HFFc6 (cell line): Measurements from ENCODE around the gene AZGP1. TPM values are rescaled to one million over a fixed set of nuclear protein-coding genes. Genes with fewer than 3 reads are reported as not detected.

Experiments
- DNase-seq: peaks from one replicate; pipeline ENCODE4 v3.0.0-alpha.2; 2018
- H3K27ac Mint-ChIP-seq: 2 replicates; pipeline ENCODE4 v1.8.0; 2020; ENCODE audit warnings: mild to moderate bottlenecking, mixed read lengths
- H3K27me3 Mint-ChIP-seq: 2 replicates; pipeline ENCODE4 v1.8.0; 2021; ENCODE audit warnings: mild to moderate bottlenecking, moderate library complexity, mixed read lengths; ENCODE audit not compliant: insufficient read depth
- H3K36me3 Mint-ChIP-seq: 2 replicates; pipeline ENCODE4 v1.8.0; 2021; ENCODE audit warnings: low read depth, mixed read lengths
- H3K4me1 Mint-ChIP-seq: 2 replicates; pipeline ENCODE4 v1.8.0; 2020; ENCODE audit warnings: low read depth, mixed read lengths
- H3K4me3 Mint-ChIP-seq: 2 replicates; pipeline ENCODE4 v1.8.0; 2020; ENCODE audit warnings: mild to moderate bottlenecking, moderate library complexity, mixed read lengths
- H3K9me3 Mint-ChIP-seq: 2 replicates; pipeline ENCODE4 v1.8.0; 2020; ENCODE audit warnings: mild to moderate bottlenecking, mixed read lengths
- CTCF ChIP-seq: fragments of 200-600 bp; sonication (generic); IDR thresholded peaks from 2 replicates; pipeline ENCODE4 v1.5.0; 2021; ENCODE audit warnings: antibody characterized with exemption, mild to moderate bottlenecking
- total RNA-seq, 6 experiments: library from RNA; stranded (reverse); fragmentation: NEBNext Ultra II Directional; extraction: Animal tissue kit (Norgen Biotek cat#: 25700); gene quantifications; 2 replicates in 1 of 6; 3 replicates in 5 of 6; pipeline ENCODE4 v1.2.3, GENCODE V29; 2021

AZGP1 gene
- total RNA-seq, 6 experiments from 2014 or later = not detected

- Mint-ChIP-seq H3K4me1 (peaks cover 30% of the 10 kb centered on the region), H3K4me3 (no peak overlapping the region), H3K27me3 (no peaks in the 10 kb centered on the region; the same call in none of the 2 replicates), H3K36me3 (peaks cover 28% of the 10 kb centered on the region), H3K9me3 (no peaks in the 10 kb centered on the region), H3K27ac (peak overlapping the region; percentile 15; the same call in 1 of the 2 replicates)
- DNase-seq = no peak
- no peak for TF ChIP-seq CTCF
These were observed 44.1 kb upstream of the AZGP1 start for GRCh38 chr7:100019908-100020307.

GRCh38 chr7:100017875-100018274, 42.0 kb upstream of the AZGP1 start:
- H3K27me3 Mint-ChIP-seq = no peaks in the 10 kb centered on the region; the same call in none of the 2 replicates
- TF ChIP-seq CTCF = no peak
- peaks cover 21% of the 10 kb centered on the region for H3K36me3 Mint-ChIP-seq
- peak overlapping the region; percentile 9; the same call in 1 of the 2 replicates for H3K27ac Mint-ChIP-seq
- DNase-seq = no peak
- H3K4me3 Mint-ChIP-seq = no peak overlapping the region
- no peaks in the 10 kb centered on the region for H3K9me3 Mint-ChIP-seq
- H3K4me1 Mint-ChIP-seq = peaks cover 32% of the 10 kb centered on the region

- no peak for TF ChIP-seq CTCF
- Mint-ChIP-seq H3K27me3 (no peaks in the 10 kb centered on the region; the same call in none of the 2 replicates), H3K9me3 (no peaks in the 10 kb centered on the region), H3K4me1 (peaks cover 32% of the 10 kb centered on the region), H3K36me3 (peaks cover 21% of the 10 kb centered on the region), H3K4me3 (peak overlapping the region; percentile 45), H3K27ac (no peak overlapping the region)
- DNase-seq = no peak
These were observed 41.5 kb upstream of the AZGP1 start for GRCh38 chr7:100017300-100017699.

- H3K9me3 Mint-ChIP-seq = no peaks in the 10 kb centered on the region
- TF ChIP-seq CTCF = no peak
- H3K27me3 Mint-ChIP-seq = no peaks in the 10 kb centered on the region; the same call in none of the 2 replicates
- peak overlapping the region; percentile 89 for H3K4me3 Mint-ChIP-seq
- peaks cover 21% of the 10 kb centered on the region for H3K36me3 Mint-ChIP-seq
- H3K27ac Mint-ChIP-seq = peak overlapping the region; percentile 97
- H3K4me1 Mint-ChIP-seq = peaks cover 29% of the 10 kb centered on the region
- no peak for DNase-seq
These were observed 40.5 kb upstream of the AZGP1 start for GRCh38 chr7:100016215-100016901.

- peaks cover 21% of the 10 kb centered on the region for H3K36me3 Mint-ChIP-seq
- H3K9me3 Mint-ChIP-seq = no peaks in the 10 kb centered on the region
- peak within 1 kb of the TSS; percentile 89 for H3K4me3 Mint-ChIP-seq
- no peak for TF ChIP-seq CTCF
- H3K27me3 Mint-ChIP-seq = no peaks in the 10 kb centered on the region; the same call in none of the 2 replicates
- DNase-seq = peak; percentile 84
- peaks cover 27% of the 10 kb centered on the region for H3K4me1 Mint-ChIP-seq
- H3K27ac Mint-ChIP-seq = peak within 1 kb of the TSS; percentile 97
These were observed 39.7 kb upstream of the AZGP1 start, which contains the start of gene ZKSCAN1 for GRCh38 chr7:100015232-100016214. TSS of gene ZKSCAN1 (plus strand) at chr7:100015596. CDS start at chr7:100023507, 7,911 bp downstream.
